ENCODE data around the gene OPTN.

GRCh38 chr10:13099666-13100348 lies at the start of gene OPTN:
- TF ChIP-seq CTCF (IDR thresholded peaks at IDR 0.05) = peak; percentile 91
- no peak for TF ChIP-seq IRF3 (IDR thresholded peaks at IDR 0.05; ENCODE audit: low read depth, low read length)
- no peak for TF ChIP-seq RXRA (IDR thresholded peaks at IDR 0.05; ENCODE audit: borderline replicate concordance, low read depth)
- TF ChIP-seq, protein P1, sequence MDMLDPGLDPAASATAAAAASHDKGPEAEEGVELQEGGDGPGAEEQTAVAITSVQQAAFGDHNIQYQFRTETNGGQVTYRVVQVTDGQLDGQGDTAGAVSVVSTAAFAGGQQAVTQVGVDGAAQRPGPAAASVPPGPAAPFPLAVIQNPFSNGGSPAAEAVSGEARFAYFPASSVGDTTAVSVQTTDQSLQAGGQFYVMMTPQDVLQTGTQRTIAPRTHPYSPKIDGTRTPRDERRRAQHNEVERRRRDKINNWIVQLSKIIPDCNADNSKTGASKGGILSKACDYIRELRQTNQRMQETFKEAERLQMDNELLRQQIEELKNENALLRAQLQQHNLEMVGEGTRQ (IDR thresholded peaks at IDR 0.05; ENCODE audit: borderline replicate concordance, low read depth, low read length) = no peak
- TF ChIP-seq, protein P2, sequence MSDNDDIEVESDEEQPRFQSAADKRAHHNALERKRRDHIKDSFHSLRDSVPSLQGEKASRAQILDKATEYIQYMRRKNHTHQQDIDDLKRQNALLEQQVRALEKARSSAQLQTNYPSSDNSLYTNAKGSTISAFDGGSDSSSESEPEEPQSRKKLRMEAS (IDR thresholded peaks at IDR 0.05; ENCODE audit: low read depth) = no peak
- TF ChIP-seq TAF1 (IDR thresholded peaks at IDR 0.05; ENCODE audit: borderline replicate concordance, low read depth, low read length) = 0 out of 2 replicates have a peak, but pooled peaks have one; percentile 20
- no peak for TF ChIP-seq JUND (IDR thresholded peaks at IDR 0.05)
- TF ChIP-seq, protein P3, sequence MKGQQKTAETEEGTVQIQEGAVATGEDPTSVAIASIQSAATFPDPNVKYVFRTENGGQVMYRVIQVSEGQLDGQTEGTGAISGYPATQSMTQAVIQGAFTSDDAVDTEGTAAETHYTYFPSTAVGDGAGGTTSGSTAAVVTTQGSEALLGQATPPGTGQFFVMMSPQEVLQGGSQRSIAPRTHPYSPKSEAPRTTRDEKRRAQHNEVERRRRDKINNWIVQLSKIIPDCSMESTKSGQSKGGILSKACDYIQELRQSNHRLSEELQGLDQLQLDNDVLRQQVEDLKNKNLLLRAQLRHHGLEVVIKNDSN (IDR thresholded peaks at IDR 0.05; ENCODE audit: borderline replicate concordance, low read depth) = no peak; the same call in 1 of the 2 replicates
- TF ChIP-seq RAD21 (IDR thresholded peaks at IDR 0.05; ENCODE audit: low read length) = peak; percentile 66
- no peak for TF ChIP-seq TEAD4 (IDR thresholded peaks at IDR 0.05; ENCODE audit: borderline replicate concordance, insufficient read depth)

Measured in SK-N-SH (cell line).